K562 (cell line): ENCODE measurements around the gene REEP2. TPM values are rescaled to one million over a fixed set of nuclear protein-coding genes. Genes with fewer than 3 reads are reported as not detected.

Experiments
- CTCFL ChIP-seq: IDR thresholded peaks from 2 replicates; pipeline ENCODE4 v1.6.1; 2011; ENCODE audit warnings: borderline replicate concordance, low read depth, mild to moderate bottlenecking, moderate library complexity, low read length; ENCODE audit not compliant: insufficient read depth, poor library complexity, severe bottlenecking
- ETS1 ChIP-seq: conservative IDR thresholded peaks from 2 replicates; pipeline ENCODE4 v1.6.1; 2011; ENCODE audit warnings: low read depth, mild to moderate bottlenecking, low read length; ENCODE audit not compliant: control insufficient read depth
- GABPB1 ChIP-seq: sonication (generic); formaldehyde crosslinking; IDR thresholded peaks from 2 replicates; pipeline ENCODE4 v1.8.0; 2022; ENCODE audit warnings: mild to moderate bottlenecking, missing genetic modification reagents
- HBP1 ChIP-seq: fragments of 450-650 bp; formaldehyde crosslinking; IDR thresholded peaks from 2 replicates; pipeline ENCODE4 v1.4.0; 2022; ENCODE audit warnings: missing genetic modification characterization
- MXD1 ChIP-seq: fragments of 250-450 bp; sonication (Bioruptor Pico); IDR thresholded peaks from 2 replicates; pipeline ENCODE4 v1.8.0; 2021; ENCODE audit warnings: borderline replicate concordance, mild to moderate bottlenecking, moderate library complexity; ENCODE audit not compliant: poor library complexity, severe bottlenecking
- NFYB ChIP-seq: IDR thresholded peaks from 2 replicates; pipeline ENCODE4 v1.6.1; 2011; ENCODE audit warnings: mild to moderate bottlenecking, moderate library complexity; ENCODE audit not compliant: insufficient read length; ENCODE audit errors: extremely low read depth
- NR4A1 ChIP-seq, 2 experiments: fragments of 250-450 bp in 1 of 2; fragments of 450-650 bp in 1 of 2; sonication (Bioruptor Pico) in 1 of 2; IDR thresholded peaks; 2 replicates each; pipeline versions ENCODE4 v1.4.0 to v1.6.1; 2016 to 2020; ENCODE audit warnings: mild to moderate bottlenecking in 2 of 2, missing compliant biosample characterization in 1 of 2, missing genetic modification characterization in 1 of 2, moderate library complexity in 1 of 2
- POLR2AphosphoS5 ChIP-seq: IDR thresholded peaks from 2 replicates; pipeline ENCODE4 v1.6.1; 2011; ENCODE audit warnings: mild to moderate bottlenecking, low read depth, low read length, moderate library complexity; ENCODE audit not compliant: control insufficient read depth, insufficient read depth
- POLR2G ChIP-seq: fragments of 200-400 bp; formaldehyde crosslinking; IDR thresholded peaks from 2 replicates; pipeline ENCODE4 v1.6.1; 2017; ENCODE audit warnings: low read depth, mild to moderate bottlenecking, antibody characterized with exemption, low read length, moderate library complexity
- PTRF ChIP-seq: fragments of 450-650 bp; IDR thresholded peaks from 2 replicates; pipeline ENCODE4 v1.6.1; 2016; ENCODE audit warnings: mild to moderate bottlenecking, missing genetic modification characterization, missing compliant biosample characterization
- RBM17 ChIP-seq: fragments of 200-400 bp; formaldehyde crosslinking; IDR thresholded peaks from 2 replicates; pipeline ENCODE4 v1.6.1; 2017; ENCODE audit warnings: low read depth, mild to moderate bottlenecking, low read length, borderline replicate concordance
- RBM22 ChIP-seq: fragments of 200-400 bp; formaldehyde crosslinking; IDR thresholded peaks from 2 replicates; pipeline ENCODE4 v1.6.1; 2018; ENCODE audit warnings: low read length, low read depth; ENCODE audit not compliant: poor library complexity, severe bottlenecking
- RBM34 ChIP-seq: fragments of 200-400 bp; formaldehyde crosslinking; IDR thresholded peaks from 2 replicates; pipeline ENCODE4 v1.6.1; 2018; ENCODE audit warnings: low read length, borderline replicate concordance; ENCODE audit not compliant: insufficient read depth
- SIRT6 ChIP-seq: IDR thresholded peaks from one replicate; pipeline ENCODE4 v1.6.1; 2012; ENCODE audit warnings: low read depth, mild to moderate bottlenecking, control low read depth, inconsistent platforms, low read length, moderate library complexity
- USF2 ChIP-seq: sonication (generic); formaldehyde crosslinking; IDR thresholded peaks from 2 replicates; pipeline ENCODE4 v1.5.0; 2020; ENCODE audit warnings: missing genetic modification reagents
- ZBTB1 ChIP-seq: sonication (generic); formaldehyde crosslinking; IDR thresholded peaks from 2 replicates; pipeline ENCODE4 v1.8.1; 2023; ENCODE audit warnings: missing genetic modification reagents, low read depth, mild to moderate bottlenecking, borderline replicate concordance
- ZNF146 ChIP-seq: IDR thresholded peaks from one replicate; pipeline ENCODE4 v1.6.1; 2018; ENCODE audit warnings: missing compliant biosample characterization; ENCODE audit not compliant: unreplicated experiment
- ZNF232 ChIP-seq: sonication (generic); formaldehyde crosslinking; IDR thresholded peaks from 2 replicates; pipeline ENCODE4 v1.8.0; 2022; ENCODE audit warnings: mild to moderate bottlenecking, missing genetic modification reagents
- ZNF274 ChIP-seq: IDR thresholded peaks from 2 replicates; pipeline ENCODE4 v1.6.1; 2011; ENCODE audit warnings: low read depth, mild to moderate bottlenecking, low read length, moderate library complexity, borderline replicate concordance
- ZNF830 ChIP-seq: fragments of 250-450 bp; sonication (Bioruptor Pico); IDR thresholded peaks from 2 replicates; pipeline ENCODE4 v1.5.0; 2021; ENCODE audit warnings: mild to moderate bottlenecking
- polyA plus RNA-seq, 8 experiments: library from polyadenylated mRNA; depleted of rRNA in 4 of 8; stranded (reverse) in 5 of 8; unstranded in 3 of 8; fragments of >200 nt; fragmentation: Nextera tagmentation in 2 of 8; fragmentation: Illumina TruSeq in 1 of 8; extraction: Ambion mirVana in 2 of 8; extraction: Trizol in 1 of 8; gene quantifications; 2 replicates each; pipeline versions ENCODE4 v1.2.1 to v1.2.3, GENCODE V29; 2011 to 2014; ENCODE audit warnings: inconsistent platforms in 1 of 8, missing spikeins in 1 of 8
- total RNA-seq, 7 experiments: library from RNA; depleted of rRNA in 6 of 7; stranded (reverse); fragments of >200 nt in 6 of 7; fragmentation: Illumina TruSeq in 2 of 7; extraction: Trizol in 2 of 7; gene quantifications; 2 replicates each; pipeline versions ENCODE4 v1.2.1 to v1.2.3, GENCODE V29; 2011 to 2021; ENCODE audit warnings: low replicate concordance in 1 of 7
- TF ChIP-seq, protein P1 (sequence below): fragments of 250-450 bp; sonication (Bioruptor Pico); IDR thresholded peaks from 2 replicates; pipeline ENCODE4 v1.8.0; 2022; ENCODE audit warnings: moderate library complexity, mild to moderate bottlenecking, inconsistent platforms

The REEP2 gene
- total and polyA plus RNA-seq, 9 of the 15 experiments (the other 6 are each of a cell fraction or from before 2014, with no cell fraction given), result 0.03 to 1.1 (median 0.12) TPM; not detected in 1

DNA sequence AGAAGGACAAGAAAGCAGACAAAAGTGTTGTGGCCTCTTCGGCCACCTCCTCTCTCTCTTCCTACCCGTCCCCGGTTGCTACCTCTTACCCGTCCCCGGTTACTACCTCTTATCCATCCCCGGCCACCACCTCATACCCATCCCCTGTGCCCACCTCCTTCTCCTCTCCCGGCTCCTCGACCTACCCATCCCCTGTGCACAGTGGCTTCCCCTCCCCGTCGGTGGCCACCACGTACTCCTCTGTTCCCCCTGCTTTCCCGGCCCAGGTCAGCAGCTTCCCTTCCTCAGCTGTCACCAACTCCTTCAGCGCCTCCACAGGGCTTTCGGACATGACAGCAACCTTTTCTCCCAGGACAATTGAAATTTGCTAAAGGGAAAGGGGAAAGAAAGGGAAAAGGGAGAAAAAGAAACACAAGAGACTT lies 28.9 kb downstream of the REEP2 start (continued):
- TF ChIP-seq HBP1 (CRISPR knock-in tag) (no peak), SIRT6 (peak; percentile 92), ZBTB1 (CRISPR knock-in tag) (no peak; the same call in 1 of the 2 replicates), NR4A1 (CRISPR knock-in tag; IDR thresholded peaks at IDR 0.05) (no peak), NR4A1 (tag; IDR thresholded peaks at IDR 0.05) (no peak), NFYB (no peak), ETS1 (no peak; the same call in none of the 2 replicates), ZNF146 (no peak), GABPB1 (peak; percentile 54), RBM22 (no peak), ZNF274 (no peak), RBM34 (no peak), CTCFL (no peak), ZNF830 (no peak), MXD1 (no peak), ZNF232 (CRISPR knock-in tag) (no peak; the same call in 1 of the 2 replicates), USF2 (CRISPR knock-in tag) (no peak), PTRF (tag) (no peak), POLR2AphosphoS5 (no peak; the same call in 1 of the 2 replicates), RBM17 (no peak), POLR2G (peak; percentile 62)
- TF ChIP-seq, protein P1, sequence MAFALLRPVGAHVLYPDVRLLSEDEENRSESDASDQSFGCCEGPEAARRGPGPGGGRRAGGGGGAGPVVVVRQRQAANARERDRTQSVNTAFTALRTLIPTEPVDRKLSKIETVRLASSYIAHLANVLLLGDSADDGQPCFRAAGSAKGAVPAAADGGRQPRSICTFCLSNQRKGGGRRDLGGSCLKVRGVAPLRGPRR, result no peak
